Progenitor cell of endocrine pancreas (in vitro differentiated cells): ENCODE measurements around the gene CHRM1. TPM values are rescaled to one million over a fixed set of nuclear protein-coding genes. Genes with fewer than 3 reads are reported as not detected.

ENCODE experiments used
- DNase-seq: peaks from one replicate; pipeline ENCODE4 v3.0.0; 2021; ENCODE audit warnings: low spot score; ENCODE audit not compliant: unreplicated experiment
- H3K27ac Mint-ChIP-seq: 2 replicates; pipeline ENCODE4 v1.8.0; 2021; ENCODE audit warnings: mild to moderate bottlenecking, moderate library complexity, mixed read lengths
- H3K27me3 Mint-ChIP-seq: 2 replicates; pipeline ENCODE4 v1.8.0; 2021; ENCODE audit warnings: mixed read lengths
- H3K36me3 Mint-ChIP-seq: 2 replicates; pipeline ENCODE4 v1.8.0; 2022; ENCODE audit warnings: mixed read lengths; ENCODE audit not compliant: insufficient read depth
- H3K4me1 Mint-ChIP-seq: 2 replicates; pipeline ENCODE4 v1.8.0; 2021; ENCODE audit warnings: low read depth, mixed read lengths
- H3K4me3 Mint-ChIP-seq: 2 replicates; pipeline ENCODE4 v1.8.0; 2021; ENCODE audit warnings: low read depth, mild to moderate bottlenecking, moderate library complexity, mixed read lengths
- H3K9me3 Mint-ChIP-seq: 2 replicates; pipeline ENCODE4 v1.8.0; 2021; ENCODE audit warnings: low read depth, mixed read lengths
- CTCF ChIP-seq: fragments of 200-600 bp; sonication (generic); IDR thresholded peaks from one replicate; pipeline ENCODE4 v1.5.0; 2021; ENCODE audit warnings: antibody characterized with exemption, mild to moderate bottlenecking; ENCODE audit not compliant: unreplicated experiment
- total RNA-seq: library from RNA; stranded (reverse); gene quantifications from 2 replicates; pipeline ENCODE4 v1.2.1, GENCODE V29; 2021

The CHRM1 gene
- total RNA-seq, 1 donor from 2014 or later = 0.67 TPM

GRCh38 chr11:62908468-62909072 is 12.6 kb downstream of the CHRM1 start:
- H3K9me3 Mint-ChIP-seq = no peaks in the 10 kb centered on the region
- DNase-seq = no peak
- peaks cover 20% of the 10 kb centered on the region for H3K27me3 Mint-ChIP-seq
- H3K4me3 Mint-ChIP-seq = no peak overlapping the region
- no peak overlapping the region for H3K27ac Mint-ChIP-seq
- TF ChIP-seq CTCF = no peak
- H3K4me1 Mint-ChIP-seq = peaks cover 2% of the 10 kb centered on the region
- H3K36me3 Mint-ChIP-seq = no peaks in the 10 kb centered on the region

GRCh38 chr11:62905927-62906531 is 15.1 kb downstream of the CHRM1 start:
- Mint-ChIP-seq H3K4me3 (no peak overlapping the region), H3K27ac (peak overlapping the region; percentile 26), H3K4me1 (peaks cover 2% of the 10 kb centered on the region), H3K9me3 (no peaks in the 10 kb centered on the region), H3K27me3 (peaks cover 23% of the 10 kb centered on the region), H3K36me3 (no peaks in the 10 kb centered on the region)
- DNase-seq = peak; percentile 84
- TF ChIP-seq CTCF = peak; percentile 98

- H3K4me1 Mint-ChIP-seq = peaks cover 2% of the 10 kb centered on the region
- peaks cover 24% of the 10 kb centered on the region for H3K27me3 Mint-ChIP-seq
These were observed 15.9 kb downstream of the CHRM1 start for GRCh38 chr11:62905296-62905695.

GRCh38 chr11:62902932-62903331 is 18.2 kb downstream of the CHRM1 start:
- H3K27me3 Mint-ChIP-seq = peaks cover 25% of the 10 kb centered on the region
- H3K27ac Mint-ChIP-seq = no peak overlapping the region
- no peaks in the 10 kb centered on the region for H3K36me3 Mint-ChIP-seq
- H3K9me3 Mint-ChIP-seq = no peaks in the 10 kb centered on the region
- DNase-seq = no peak
- H3K4me1 Mint-ChIP-seq = no peaks in the 10 kb centered on the region
- H3K4me3 Mint-ChIP-seq = no peak overlapping the region
- no peak for TF ChIP-seq CTCF

More at GRCh38 chr11:62905296-62905695, 15.9 kb downstream of the CHRM1 start:
- no peak overlapping the region for H3K4me3 Mint-ChIP-seq
- H3K9me3 Mint-ChIP-seq = no peaks in the 10 kb centered on the region
- no peaks in the 10 kb centered on the region for H3K36me3 Mint-ChIP-seq
- DNase-seq = no peak
- no peak overlapping the region for H3K27ac Mint-ChIP-seq
- TF ChIP-seq CTCF = no peak

- no peaks in the 10 kb centered on the region for H3K4me1 Mint-ChIP-seq
- no peaks in the 10 kb centered on the region for H3K36me3 Mint-ChIP-seq
- DNase-seq = no peak
- no peaks in the 10 kb centered on the region for H3K9me3 Mint-ChIP-seq
- peaks cover 15% of the 10 kb centered on the region for H3K27me3 Mint-ChIP-seq
- TF ChIP-seq CTCF = no peak
- no peak overlapping the region for H3K4me3 Mint-ChIP-seq
- no peak overlapping the region for H3K27ac Mint-ChIP-seq
These were observed 23.1 kb downstream of the CHRM1 start for GRCh38 chr11:62898027-62898426.
